ENCODE data around the gene HNRNPC.

HNRNPC gene

GRCh38 chr14:21208554-21208953 is 60.7 kb downstream of the HNRNPC start:
- no peak for DNase-seq

GRCh38 chr14:21206753-21207684 is 62.2 kb downstream of the HNRNPC start:
- no peak for DNase-seq

- DNase-seq: no peak
Measured at GRCh38 chr14:21205678-21206581, 63.3 kb downstream of the HNRNPC start.

GRCh38 chr14:21205026-21205677 is 64.1 kb downstream of the HNRNPC start:
- DNase-seq: no peak

GRCh38 chr14:21204167-21205025 is 64.8 kb downstream of the HNRNPC start:
- no peak for DNase-seq

GRCh38 chr14:21203470-21204166 is 65.6 kb downstream of the HNRNPC start:
- DNase-seq: no peak

GRCh38 chr14:21202463-21203358 is 66.5 kb downstream of the HNRNPC start:
- no peak for DNase-seq

GRCh38 chr14:21201732-21202462 is 67.3 kb downstream of the HNRNPC start:
- DNase-seq: no peak

- DNase-seq: no peak
Measured at GRCh38 chr14:21200752-21201461, 68.3 kb downstream of the HNRNPC start.

GRCh38 chr14:21199611-21200560 is 69.4 kb downstream of the HNRNPC start:
- no peak for DNase-seq

GRCh38 chr14:21197418-21198205 is 71.6 kb downstream of the HNRNPC start:
- DNase-seq: no peak

- DNase-seq: no peak
Measured at GRCh38 chr14:21194597-21194996, 74.6 kb downstream of the HNRNPC start.

GRCh38 chr14:21192875-21193535 is 76.2 kb downstream of the HNRNPC start:
- no peak for DNase-seq

- no peak for DNase-seq
Measured at GRCh38 chr14:21192447-21192822, 76.8 kb downstream of the HNRNPC start.

GRCh38 chr14:21191809-21192446 is 77.3 kb downstream of the HNRNPC start:
- peak; percentile 59 for DNase-seq
